GM23248 (cell line): ENCODE measurements around the gene OR1E2.

Experiments
- EZH2 ChIP-seq: fragments of 200-600 bp; sonication (generic); IDR thresholded peaks from 2 replicates; pipeline ENCODE4 v1.6.1; 2018; ENCODE audit warnings: antibody characterized with exemption, mild to moderate bottlenecking; ENCODE audit not compliant: insufficient read depth, poor library complexity, severe bottlenecking
- EZH2phosphoT487 ChIP-seq: fragments of 200-600 bp; sonication (generic); IDR thresholded peaks from 2 replicates; pipeline ENCODE4 v1.6.1; 2018; ENCODE audit warnings: antibody characterized with exemption, moderate library complexity, mild to moderate bottlenecking, low read depth; ENCODE audit not compliant: insufficient read depth

DNA sequence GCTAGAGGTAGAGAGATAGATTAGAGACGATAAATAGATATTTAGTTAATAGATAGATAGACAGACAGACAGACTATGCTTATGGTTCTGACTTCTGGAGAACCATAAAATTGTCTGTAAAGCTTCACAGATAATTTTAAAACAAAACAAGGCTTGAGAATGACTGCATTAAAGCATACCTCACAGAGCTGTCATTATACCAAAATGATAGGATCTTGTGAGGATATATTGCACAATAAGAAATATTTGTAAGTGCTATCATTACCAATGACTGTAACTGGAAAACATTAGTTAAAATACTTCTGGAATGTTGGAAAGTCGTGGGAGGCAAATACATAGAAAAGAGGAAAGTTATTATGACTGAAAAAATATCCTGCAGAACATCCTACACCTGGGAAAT lies 31.9 kb downstream of the OR1E2 start:
- TF ChIP-seq EZH2phosphoT487 (no peak), EZH2 (no peak)
